AG10803 (cell line): ENCODE results near the gene BMP2.
A peak's percentile ranks its signal among the peaks of the same experiment; 100 is the strongest.

Source experiments
- DNase-seq: peaks from one replicate; pipeline ENCODE4 v3.0.0; 2010; ENCODE audit warnings: low read depth
- H3K4me3 ChIP-seq: 2 replicates; pipeline ENCODE4 v1.5.1; 2011; ENCODE audit warnings: mild to moderate bottlenecking, low read length, control low read depth
- TF ChIP-seq, protein P1 (sequence below): conservative IDR thresholded peaks from 2 replicates; pipeline ENCODE4 v1.5.1; 2011; ENCODE audit warnings: mild to moderate bottlenecking, low read length, control low read depth, inconsistent platforms

BMP2 gene

DNA sequence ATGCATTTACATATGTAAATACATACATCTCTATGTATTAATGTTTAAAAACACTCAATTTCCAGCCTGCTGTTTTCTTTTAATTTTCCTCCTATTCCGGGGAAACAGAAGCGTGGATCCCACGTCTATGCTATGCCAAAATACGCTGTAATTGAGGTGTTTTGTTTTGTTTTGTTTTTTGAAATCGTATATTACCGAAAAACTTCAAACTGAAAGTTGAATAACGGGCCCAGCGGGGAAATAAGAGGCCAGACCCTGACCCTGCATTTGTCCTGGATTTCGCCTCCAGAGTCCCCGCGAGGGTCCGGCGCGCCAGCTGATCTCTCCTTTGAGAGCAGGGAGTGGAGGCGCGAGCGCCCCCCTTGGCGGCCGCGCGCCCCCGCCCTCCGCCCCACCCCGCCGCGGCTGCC is 355 bp upstream of the BMP2 start:
- DNase-seq: no peak
- peak overlapping the region; percentile 62 for H3K4me3 ChIP-seq
- TF ChIP-seq, protein P1, sequence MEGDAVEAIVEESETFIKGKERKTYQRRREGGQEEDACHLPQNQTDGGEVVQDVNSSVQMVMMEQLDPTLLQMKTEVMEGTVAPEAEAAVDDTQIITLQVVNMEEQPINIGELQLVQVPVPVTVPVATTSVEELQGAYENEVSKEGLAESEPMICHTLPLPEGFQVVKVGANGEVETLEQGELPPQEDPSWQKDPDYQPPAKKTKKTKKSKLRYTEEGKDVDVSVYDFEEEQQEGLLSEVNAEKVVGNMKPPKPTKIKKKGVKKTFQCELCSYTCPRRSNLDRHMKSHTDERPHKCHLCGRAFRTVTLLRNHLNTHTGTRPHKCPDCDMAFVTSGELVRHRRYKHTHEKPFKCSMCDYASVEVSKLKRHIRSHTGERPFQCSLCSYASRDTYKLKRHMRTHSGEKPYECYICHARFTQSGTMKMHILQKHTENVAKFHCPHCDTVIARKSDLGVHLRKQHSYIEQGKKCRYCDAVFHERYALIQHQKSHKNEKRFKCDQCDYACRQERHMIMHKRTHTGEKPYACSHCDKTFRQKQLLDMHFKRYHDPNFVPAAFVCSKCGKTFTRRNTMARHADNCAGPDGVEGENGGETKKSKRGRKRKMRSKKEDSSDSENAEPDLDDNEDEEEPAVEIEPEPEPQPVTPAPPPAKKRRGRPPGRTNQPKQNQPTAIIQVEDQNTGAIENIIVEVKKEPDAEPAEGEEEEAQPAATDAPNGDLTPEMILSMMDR: no peak

DNA sequence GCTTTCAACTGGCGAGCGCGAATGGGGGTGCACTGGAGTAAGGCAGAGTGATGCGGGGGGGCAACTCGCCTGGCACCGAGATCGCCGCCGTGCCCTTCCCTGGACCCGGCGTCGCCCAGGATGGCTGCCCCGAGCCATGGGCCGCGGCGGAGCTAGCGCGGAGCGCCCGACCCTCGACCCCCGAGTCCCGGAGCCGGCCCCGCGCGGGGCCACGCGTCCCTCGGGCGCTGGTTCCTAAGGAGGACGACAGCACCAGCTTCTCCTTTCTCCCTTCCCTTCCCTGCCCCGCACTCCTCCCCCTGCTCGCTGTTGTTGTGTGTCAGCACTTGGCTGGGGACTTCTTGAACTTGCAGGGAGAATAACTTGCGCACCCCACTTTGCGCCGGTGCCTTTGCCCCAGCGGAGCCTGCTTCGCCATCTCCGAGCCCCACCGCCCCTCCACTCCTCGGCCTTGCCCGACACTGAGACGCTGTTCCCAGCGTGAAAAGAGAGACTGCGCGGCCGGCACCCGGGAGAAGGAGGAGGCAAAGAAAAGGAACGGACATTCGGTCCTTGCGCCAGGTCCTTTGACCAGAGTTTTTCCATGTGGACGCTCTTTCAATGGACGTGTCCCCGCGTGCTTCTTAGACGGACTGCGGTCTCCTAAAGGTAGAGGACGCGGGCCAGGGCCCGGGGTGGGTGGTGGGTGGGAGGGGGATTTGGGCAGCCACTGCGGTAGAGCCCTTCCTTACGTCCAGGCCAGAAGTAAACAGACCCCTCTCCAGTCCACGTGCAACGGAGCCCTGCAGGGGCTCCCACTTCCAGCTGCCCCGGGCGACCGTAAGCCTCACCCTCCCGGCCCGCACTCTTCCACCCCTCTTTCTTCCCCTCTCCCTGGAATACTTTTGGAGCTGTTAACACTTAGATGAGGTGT is 998 bp downstream of the BMP2 start:
- TF ChIP-seq, protein P1: no peak
- peak overlapping the region; percentile 63 for H3K4me3 ChIP-seq
- DNase-seq: no peak

DNA sequence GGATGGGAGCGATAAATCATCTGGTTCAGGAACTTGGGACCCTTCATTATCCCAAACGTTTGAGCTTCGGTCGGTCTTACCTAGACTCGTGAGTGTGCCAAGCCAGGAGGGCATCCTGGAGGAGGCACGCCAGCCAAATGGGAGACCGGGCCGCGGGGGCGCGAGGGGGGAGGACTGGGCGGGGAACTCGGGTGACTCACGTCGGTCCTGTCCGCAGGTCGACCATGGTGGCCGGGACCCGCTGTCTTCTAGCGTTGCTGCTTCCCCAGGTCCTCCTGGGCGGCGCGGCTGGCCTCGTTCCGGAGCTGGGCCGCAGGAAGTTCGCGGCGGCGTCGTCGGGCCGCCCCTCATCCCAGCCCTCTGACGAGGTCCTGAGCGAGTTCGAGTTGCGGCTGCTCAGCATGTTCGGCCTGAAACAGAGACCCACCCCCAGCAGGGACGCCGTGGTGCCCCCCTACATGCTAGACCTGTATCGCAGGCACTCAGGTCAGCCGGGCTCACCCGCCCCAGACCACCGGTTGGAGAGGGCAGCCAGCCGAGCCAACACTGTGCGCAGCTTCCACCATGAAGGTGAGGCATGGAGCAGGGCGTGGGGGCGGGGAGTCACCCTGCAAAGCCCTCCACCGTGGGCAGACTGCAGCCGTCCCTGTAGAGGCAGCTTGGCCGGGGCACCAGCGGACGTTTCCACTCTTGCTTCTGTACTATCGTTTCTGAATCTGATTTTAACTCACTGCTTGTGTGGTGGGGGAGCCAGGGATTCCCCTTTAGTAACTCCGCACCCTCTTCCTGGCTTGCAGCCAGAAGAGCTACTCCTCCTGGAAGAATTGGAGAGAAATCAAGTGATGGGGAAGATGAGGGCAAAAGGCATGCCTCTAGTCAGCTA is 2.7 kb downstream of the BMP2 start:
- TF ChIP-seq, protein P1: no peak
- peak; percentile 8 for DNase-seq
- H3K4me3 ChIP-seq: peak overlapping the region; percentile 30

DNA sequence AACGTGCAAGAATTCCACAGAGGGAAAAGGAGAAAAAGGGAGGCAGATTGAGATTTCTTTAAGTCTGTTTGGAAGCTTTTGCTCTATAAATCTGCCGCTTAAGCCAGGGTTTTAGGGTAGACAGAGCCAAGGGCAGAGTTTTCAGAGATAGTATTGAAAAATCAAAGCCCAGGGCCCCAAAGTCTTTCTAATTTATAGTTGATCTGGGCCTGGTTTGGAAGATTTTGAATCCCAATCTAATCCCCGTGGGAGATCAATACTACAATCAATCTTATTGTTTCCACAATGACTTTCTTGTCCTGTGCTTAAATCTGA is 3.3 kb downstream of the BMP2 start:
- TF ChIP-seq, protein P1: no peak
- no peak for DNase-seq
- H3K4me3 ChIP-seq: no peak overlapping the region

DNA sequence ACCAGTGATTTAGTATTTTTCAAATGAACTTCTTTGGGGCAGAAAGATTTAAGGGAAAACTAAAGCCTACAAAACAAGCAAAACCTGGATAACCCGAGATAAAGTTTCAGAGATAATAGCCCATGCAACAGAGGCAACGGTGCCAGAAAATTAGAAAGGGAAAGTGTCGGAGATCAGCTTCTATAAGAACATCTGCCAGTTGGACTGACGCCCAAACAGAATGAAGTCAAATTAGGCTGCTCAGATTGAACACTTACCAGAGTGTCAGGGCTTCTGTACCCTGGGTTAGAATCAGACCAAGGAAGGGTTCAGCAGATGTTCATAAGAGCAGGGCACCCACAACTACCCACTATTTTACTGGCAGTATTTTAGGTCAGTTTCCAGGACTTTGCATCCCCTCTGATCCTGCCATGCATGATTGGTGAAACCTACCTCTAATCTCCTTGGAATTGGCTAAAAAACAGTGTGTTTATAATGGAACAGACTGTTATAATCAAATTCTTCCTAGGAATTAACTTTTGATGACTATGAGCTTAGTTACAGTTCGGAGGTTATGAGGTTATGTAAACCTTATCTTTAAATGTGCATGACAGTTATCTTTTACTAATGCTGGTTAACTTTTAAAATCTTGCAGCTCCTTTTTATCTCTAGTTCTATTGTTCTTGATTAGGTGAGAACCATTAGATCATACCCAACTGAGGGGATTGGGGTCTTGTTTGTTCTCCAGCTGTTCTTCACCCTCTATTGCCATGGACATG is 13.1 kb downstream of the BMP2 start:
- no peak for DNase-seq
- H3K4me3 ChIP-seq: no peak overlapping the region
- TF ChIP-seq, protein P1: no peak

DNA sequence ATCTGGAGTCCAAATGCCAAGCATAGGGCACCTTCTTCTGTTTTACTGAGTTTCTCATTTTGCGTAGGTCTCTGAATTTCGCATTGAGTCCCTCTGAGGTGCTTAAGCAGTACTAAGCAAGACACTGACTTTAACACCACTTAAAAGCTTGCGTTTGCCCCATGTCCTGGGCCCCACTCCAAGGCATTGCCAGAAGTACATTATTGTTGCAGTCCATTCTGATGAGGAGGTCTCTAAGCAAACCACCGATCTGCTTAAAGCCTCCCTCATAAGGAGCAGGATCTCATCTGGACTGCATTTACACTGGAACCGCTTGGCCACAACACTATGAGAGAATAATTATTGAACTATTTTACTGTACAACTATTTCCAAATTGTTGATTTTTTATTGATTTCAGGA is 16.3 kb downstream of the BMP2 start:
- peak; percentile 68 for DNase-seq
- TF ChIP-seq, protein P1: no peak
- no peak overlapping the region for H3K4me3 ChIP-seq
